NOMO-1 (cell line): Measurements from ENCODE around the gene CREB3L1.

Experiments
- DNase-seq, 2 experiments: peaks; one replicate each; lab custom pipeline; 2025; ENCODE audit not compliant: unreplicated experiment in 2 of 2; lab: John Stamatoyannopoulos, UW

Gene CREB3L1

DNA sequence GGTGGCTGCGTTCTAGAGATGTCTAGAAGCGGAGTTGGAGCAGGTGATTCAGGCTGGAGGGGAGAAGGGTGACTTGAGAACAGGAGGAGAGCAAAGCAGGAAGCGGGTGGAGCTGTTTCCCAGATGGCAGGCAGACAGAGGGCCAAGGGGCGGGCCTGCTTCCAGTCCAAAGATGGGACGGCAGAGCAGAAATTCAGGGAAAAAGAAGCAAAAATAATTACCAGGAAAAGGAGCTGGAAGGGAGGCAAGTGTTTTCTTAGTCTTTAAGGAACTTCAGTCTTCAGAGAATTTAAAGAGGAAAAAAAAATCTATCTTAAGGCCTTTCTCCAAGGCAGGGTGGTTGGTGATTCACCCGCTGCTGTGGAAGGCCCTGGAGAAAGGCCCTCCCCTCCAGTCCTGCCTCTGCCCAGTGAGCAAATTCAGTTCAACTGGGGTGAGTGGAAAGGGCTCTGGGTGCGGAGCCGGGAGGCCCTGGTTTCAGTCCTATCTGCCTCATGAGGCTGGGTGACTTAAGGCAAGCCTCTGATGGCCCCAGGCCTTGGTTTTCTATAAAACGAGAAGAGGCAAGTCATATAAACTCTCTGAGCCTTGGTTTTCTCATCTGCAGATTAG, 4.5 kb upstream of the CREB3L1 start:
- DNase-seq = no peak

DNA sequence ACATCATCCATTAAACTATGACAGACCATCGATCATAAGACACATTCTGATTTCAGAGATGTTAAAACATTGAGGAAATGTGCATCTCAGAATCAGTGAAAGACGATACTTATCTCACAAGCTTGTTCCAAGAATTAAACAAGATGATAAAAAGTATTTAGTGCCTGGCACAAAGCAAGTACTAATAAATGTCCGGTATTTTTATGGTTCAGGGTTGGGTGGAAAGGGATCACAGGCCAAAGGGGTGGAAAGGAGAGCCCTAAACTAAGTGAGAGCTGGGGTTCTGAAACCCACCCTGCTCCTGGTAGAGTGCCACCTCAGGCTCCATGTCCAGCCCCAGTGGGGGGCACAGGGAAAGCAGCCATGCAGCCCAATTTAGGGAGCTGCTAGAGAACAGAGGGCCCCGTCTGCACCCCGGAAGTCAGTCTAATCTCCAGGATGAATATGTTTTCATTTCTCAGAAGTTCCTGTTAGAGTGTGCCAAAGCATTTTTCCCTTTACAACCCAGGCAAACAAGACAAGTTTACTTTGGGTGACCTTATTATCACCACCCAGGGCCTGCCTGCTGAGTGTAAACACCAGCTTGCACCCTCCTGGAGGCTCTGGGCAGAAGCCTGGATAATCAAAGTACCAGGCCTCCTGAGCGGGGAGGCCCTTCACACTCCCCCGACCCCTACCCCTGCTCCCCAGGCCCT, 3.8 kb upstream of the CREB3L1 start:
- no peak for DNase-seq

DNA sequence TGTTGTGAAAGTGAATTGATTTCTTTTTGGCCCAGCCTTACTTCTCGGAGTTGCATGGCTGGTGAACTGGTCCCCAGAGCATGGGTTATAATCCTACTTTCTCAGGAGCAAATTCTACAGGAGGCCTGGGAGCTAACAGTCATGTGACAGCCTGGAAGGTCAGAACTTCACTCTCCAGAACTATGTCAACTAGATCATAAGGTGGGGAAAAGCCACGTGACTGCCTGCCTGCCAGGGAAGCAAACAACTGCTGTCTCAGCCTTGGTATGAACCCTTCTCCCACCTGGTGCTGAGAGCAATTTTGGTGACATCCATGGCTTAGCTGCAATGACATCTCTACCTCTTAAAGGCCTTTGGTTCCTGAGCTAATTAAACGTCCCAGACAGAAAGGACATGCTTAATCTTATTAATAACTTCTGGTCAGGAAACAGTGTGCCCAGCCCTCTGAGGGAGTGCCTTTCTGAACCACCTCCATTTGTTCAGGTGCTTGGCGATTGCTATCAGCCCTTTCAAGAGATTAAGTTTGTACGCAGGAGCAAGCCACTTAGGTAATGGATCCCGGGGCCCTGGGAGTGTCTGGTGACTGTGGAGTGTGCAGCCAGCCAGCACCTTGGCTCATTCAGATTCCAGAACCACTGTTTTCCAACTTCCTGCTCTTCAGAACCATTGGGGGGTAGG, 1.4 kb upstream of the CREB3L1 start:
- DNase-seq = no peak

DNA sequence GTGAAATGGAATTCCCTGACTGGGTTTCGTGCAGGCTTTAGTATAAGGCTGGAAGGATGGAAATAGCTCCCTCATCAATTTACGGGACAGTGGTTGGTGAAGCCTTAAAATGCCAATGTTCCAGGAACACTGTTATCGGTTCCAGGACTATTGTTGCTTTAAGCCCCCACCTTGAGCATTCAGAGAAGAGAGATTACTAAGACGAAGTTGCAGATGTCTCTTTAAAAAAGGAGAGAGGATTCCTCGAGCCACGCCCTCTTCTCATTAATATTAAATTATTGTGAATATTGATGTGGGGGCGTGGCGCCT, 195 bp upstream of the CREB3L1 start:
- peak in 1 of 2 experiments; percentile 16 for DNase-seq

DNA sequence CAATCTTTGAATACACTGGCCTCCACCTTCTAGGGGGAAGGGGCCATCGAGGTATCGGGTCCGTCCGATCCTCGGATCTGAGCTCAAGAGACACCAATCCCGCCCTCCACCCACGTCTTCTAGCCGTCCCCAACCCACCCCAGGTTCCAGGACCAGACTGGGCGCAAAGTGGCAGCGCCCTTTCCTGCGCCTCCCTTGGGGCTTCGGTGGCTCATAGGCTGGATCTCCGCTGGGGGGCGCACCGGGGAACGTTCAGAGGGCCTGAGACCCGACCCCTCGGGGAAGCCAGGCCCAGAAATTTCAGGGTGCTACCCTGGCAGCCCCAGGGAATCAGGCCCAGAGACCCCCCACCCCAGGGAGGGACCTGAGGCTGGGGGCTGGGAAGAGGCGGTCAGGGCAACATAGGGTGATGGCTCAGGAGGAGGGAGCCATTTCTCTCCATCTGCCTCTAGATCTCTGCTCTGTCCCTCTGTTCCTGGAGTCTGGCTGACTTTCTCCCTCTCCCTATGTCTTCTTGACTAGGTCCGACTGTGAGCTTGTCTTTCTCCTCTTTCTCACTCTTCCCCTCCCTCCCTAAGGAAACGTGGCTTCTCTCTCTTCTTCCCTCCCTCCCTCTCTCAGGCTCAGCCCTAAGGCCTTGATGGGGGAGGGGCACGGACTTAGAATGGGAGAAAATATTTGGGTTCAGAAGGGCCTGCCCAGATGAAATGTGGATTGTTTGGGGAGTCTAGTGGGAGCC, 1.1 kb downstream of the CREB3L1 start:
- peak; percentile 15 to 27 for DNase-seq

DNA sequence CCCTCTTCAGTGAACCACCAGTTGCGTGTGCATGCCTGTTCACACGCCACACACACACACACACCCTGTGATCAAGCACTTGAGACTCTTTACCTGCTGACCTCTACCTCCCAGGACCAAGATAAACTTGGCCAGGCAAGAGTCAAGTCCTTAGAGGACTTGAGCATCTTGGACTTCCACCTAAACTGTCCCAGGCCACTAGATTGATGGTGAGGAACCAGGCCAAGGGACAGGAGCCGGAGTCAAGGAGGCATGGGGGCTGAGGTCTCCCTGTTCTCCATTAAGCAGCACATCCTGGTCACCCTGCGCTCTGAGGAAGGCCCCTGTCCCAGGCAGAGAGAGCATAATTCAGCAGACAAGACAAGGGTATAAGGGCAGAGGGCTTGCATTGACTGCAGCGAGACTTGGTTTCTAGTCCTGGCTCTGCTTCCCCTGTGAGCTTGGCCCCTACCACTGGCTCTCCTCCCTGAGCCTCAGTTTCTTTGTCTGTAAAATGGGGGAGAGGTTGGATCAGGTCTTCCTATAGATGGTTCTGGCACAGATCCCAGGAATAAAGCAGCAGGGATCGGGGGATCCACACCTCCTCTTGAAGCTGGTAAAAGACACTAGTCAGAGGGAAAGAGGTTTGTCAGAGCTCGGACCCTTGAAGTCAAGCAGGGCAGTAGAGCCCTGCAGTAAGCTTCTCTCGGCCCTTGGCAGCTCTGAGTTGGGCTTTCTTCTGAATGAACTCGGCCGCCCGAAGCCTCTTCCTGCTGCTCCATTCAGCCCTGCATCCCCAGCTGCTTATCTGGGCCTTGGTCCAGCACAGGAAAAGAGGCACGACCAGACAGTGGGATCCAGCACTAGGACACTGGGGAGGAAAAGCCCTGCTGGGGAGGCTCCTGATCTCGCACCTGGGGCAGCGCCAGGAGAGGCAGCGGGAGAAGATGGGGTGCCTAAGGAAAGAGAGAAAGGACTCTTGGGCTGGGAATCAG, 2.0 kb downstream of the CREB3L1 start:
- no peak for DNase-seq

DNA sequence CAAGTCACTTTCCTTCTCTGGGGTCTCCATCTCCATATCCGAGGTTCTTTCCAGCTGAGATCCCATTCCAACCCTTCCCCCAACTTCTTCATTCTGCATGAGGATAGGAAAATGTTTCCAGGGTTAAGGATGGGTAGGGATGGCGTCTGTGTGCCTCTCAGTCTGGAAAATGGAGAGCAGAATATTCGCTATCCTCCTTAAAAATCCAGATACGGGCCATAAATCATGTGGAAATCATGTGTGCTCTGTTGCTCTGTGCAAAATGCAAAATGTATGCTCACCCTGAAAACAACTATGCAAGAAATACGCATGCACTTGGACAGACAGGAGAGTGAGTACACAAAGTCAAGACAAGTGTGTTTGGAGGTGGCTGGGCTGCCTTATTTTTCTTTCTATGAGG, 3.2 kb downstream of the CREB3L1 start:
- DNase-seq = no peak

DNA sequence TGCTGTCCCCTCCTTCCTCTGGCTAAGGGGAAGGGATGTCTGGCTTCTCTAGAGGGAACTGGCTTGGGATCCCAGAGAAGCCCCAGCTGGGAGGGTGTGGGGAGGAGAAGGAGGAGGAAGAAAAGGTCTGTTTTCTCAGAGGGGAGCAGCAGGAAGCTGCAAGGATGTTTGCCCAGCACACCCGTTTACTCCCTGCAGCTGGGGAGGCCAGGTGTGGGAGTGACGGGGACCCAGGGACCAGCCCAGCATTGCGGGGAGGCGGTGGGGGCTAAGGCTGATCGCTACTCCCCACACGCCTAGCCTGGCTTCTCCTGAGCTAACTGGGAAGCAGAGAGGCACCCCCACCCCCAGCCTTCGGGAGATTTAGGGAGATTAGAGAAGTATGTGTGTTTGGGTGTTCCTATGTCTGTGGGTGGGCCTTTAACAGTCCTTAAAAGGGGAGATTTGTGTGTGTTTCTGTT, 3.9 kb downstream of the CREB3L1 start:
- no peak for DNase-seq

DNA sequence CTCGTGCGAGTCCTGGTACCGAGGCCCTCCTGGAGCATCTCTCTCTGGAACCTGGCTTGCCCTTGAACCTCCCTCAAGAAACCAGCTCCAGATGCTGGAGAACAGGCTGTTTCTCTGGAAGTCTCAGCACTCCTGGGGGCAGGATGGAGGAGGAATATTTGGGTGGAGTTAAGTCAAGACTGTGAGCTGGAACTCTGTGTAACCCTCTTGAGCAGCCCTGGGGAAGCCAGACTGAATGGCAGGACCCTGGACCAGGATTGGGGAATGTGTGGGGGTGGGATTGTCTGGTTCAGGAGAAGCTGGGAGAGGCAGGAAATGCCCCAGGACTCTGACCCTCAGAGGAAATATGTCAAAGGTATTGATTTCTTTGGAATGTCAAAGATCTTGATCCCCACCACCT, 7.7 kb downstream of the CREB3L1 start:
- no peak for DNase-seq

DNA sequence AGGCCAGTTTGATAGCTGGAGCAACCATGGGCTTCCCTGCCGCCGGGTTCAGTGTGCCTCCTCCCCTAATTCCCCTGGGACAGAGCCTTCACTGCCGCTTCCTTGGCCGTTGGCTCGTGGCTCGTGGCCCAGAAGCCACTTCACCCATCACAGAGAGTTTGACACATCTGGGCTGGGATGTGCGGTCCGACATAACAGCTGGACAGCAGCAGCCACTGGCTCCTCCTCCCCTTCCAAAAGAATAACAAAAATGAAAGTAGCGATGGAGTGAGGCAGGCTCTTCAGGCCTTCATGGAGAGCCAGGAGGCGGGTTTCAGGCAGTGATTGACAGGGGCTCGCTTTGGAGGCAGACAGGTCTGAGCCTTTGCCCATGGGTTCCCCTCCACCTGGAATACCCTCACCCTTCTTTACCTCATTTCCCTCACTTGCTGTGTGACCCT, 8.2 kb downstream of the CREB3L1 start:
- no peak for DNase-seq

DNA sequence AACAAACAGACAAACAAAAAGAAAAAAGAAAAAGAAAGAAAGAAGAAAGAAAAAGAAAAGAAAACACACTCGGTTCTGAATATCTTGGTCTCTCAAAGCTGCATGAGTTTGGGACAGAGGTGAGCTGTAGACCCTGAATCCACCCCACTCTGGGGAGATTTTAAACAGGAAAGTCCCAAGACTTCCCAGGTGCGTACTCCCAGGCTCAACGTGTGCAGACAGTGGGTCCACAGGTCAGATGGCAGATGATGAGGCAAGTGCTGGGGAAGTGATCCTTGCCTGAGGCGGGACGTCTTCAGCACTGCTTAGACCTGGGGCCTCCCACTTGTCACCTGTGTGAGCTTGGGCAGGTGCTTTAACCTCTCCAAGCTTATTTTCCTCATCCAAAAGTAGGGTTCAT, 9.3 kb downstream of the CREB3L1 start:
- no peak for DNase-seq

DNA sequence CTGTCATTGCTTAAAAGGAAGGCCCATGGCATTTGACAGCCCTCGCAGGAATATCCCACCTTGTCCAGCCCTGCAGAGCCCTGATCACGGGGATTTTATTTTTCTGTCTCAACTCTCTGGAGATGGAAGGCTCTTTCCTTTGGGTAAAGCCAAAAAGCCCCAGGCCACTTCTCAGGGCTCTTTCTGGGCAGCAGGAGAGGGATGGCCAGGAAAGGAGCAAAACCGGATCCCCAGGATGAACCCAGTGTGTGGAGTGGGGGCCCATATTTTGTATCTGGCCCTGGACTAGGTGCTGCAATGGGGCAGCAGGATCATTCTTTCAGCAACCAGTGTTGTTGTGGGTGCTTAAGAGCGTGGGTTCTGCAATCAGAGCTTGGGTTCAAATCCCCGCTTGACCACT, 11.0 kb downstream of the CREB3L1 start:
- no peak for DNase-seq

DNA sequence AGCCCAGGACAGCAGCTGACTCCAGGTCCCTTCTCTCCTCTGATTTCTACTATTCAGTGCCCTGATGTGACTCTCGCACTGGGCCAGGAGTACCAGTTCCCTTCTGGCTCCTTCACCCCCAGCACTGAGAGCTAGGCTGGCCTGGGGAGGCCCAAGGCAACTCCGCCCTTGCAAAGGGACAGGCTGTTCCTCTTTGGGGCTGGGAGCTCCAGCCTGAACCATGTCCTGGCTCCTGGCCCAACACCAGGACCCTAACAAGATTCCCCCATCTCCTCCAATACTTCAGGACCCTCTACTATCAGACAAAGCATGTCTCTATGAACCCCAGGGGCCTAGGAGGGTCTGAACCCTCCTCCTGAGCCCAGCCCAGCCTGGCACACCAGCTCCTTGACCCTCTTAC, 12.5 kb downstream of the CREB3L1 start:
- DNase-seq = no peak

DNA sequence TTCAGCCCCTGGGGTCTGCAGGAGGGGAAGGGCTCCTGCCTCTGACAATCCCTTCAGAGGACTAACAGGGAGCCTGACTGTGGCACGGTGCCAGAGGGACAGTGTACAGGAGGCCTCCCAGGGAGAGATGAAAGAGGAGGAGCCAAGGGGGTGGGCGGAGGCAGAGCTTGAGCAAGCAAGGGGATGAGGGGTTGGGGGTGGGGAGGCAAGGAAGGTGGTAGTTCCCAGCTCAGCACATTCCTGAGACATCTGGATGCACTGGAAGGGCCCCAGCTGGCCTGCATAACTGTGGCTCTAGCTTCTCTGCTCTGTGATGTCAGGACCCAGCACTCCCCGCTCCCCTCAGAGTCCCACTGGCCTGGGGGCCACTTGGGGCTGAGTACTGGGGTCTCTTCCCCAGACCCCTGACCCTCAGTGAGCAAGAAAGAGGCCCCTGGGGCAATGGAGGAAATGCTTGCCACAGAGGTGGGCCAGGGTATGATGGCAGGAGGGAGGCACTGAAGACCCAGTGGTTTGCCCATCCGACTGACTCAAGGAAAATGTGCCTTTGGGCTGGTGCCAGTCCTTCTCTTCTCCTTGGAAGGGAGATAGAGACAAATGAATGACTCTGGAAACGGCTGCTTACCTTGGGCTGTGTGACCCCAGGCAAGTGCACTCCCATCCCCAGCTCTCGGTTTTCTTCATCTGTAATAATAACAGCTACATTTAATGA, 13.3 kb downstream of the CREB3L1 start:
- no peak for DNase-seq

DNA sequence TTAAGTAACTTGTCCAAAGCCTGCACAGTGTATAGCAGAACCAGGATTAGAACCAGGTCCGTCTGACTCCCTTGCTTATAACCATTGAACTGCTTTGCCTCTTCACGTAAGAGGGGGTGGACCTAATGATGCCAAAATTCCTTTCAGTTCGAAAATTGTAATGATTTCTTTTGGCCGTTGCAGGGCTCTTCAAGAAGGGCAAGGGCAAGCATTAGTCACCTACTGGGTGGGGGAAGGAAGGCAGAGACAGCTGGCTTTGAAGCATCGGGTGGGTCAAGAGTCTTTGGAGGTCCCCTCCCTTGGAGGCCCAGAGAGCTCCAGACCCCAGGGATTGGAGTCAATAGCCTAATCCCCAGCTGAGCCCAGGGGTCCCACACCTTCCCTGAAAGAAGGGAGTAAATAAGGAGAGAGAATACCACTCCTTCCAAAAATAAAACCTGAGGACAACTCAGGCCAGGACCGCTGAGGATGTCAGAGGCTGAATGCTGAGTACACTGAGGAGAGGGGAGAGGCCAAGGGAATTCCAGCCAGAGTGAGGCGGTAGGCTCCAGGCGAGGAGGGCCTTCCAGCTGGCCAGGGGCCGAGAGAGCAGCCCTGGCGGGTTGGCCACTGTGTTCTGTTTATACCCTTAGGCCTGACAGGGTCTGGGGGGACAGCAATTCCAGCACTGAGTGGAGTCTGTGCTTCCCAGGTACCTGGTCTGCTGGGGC, 14.1 kb downstream of the CREB3L1 start:
- no peak for DNase-seq

DNA sequence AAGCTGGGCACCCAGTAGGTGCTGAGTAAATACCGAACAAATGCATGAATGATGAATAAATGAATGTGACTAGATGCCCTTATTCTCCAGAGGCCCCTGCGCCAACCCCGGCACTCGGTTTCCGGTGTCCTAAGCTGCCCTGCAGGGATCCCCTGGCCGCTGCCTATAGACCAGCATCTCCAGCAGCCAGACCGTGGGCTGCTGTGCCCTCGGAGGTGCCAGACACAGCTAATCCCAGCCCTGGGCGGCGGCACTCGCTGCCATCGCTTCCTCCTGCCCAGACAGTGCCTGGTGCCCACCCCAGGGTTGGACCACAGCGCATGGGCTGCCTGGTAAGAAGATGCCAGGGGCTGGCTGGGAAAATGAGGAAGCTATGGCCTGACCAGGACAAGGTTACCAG, 15.6 kb downstream of the CREB3L1 start:
- DNase-seq = no peak

DNA sequence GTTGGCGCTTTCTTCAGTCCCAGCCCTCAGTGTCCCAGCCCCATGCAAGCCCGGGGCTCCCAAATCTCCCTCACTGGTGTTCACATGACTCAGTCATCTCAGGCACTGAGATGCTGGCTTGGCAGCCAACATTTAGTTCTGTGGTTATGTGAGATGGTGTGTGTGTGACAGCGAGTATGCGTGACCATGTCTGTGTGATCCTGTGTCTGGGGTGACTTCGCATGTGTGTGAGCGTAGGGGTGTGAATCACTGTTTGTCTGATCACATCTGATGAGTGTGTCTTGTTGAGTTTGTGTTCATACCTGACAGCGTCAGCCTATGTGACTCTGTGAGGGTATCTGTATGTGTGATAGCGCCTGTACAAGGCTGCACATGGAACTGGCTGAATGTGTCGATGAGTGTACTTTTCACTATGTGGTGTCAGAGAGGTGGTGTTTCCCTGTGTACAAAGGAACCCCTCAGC, 16.2 kb downstream of the CREB3L1 start:
- DNase-seq = no peak

DNA sequence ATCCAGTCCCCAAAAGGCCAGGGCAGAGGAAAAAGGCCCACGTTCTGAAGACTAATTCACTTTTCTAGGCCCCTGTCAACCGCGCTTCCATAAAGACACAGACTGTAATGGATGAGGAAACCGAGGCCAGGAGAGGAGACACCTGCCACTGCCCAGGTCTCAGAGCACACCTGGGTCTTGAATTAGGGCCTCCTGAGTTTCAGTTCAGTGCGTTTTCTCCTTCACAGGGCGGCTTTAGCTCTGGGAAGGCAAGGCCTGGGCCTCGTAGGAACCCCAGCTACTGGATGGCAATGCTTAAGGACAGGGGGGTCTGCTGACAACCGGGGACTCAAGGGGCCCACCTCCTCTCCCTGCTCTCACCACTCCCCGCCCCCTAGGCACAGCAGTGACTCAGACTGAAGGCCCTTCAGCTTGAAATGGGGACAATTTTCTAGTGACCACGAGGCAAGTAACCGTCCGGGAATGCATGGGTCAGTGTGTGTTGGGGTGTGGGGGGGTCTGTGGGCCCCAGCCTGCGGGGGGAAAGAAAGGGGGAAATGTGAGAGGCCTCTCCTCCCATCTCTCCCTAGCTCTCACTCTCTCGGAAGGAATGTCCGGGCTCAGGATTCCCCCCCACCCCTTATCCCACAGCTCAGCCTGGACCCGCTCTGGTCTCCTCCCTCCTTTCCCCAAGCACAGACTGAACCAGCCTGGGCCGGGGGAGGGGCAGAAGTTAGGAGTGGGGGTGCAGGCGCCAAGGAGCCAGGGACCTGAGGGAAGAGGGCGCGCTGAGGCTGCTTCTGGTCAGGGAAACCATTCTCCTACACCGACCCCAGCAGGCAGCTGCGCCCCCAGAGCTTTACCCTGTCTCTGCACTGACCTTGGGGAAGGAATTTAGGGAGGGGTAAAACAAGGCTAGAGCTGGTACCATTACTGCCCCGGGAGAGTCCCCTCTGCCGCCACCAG, 17.2 kb downstream of the CREB3L1 start:
- no peak for DNase-seq
